Activated naive CD8-positive, alpha-beta T cell treated with anti-CD3 and anti-CD28 coated beads, Interleukin-2, amount 10 ng/mL, durations not matched to agents 7 days and 5 days (primary cell): ENCODE results near the gene FLYWCH1. TPM values are rescaled to one million over a fixed set of nuclear protein-coding genes. Genes with fewer than 3 reads are reported as not detected.

Source experiments
- ATAC-seq: fragments of 150-1000 bp; cut with Tn5 transposase; one replicate; pipeline ENCODE4 v1.10.0; 2021; ENCODE audit warnings: low read depth, moderate library complexity
- POLR2A ChIA-PET: fragments of 350-600 bp; sonication (Branson Sonifier 250); formaldehyde crosslinking; loops from one replicate; lab custom pipeline; 2021; ENCODE audit warnings: antibody characterized with exemption; lab: Charles Lee
- DNase-seq: peaks from one replicate; pipeline ENCODE4 v3.0.0; 2021
- H3K27ac Mint-ChIP-seq: one replicate; pipeline ENCODE4 v1.8.0; 2022; ENCODE audit warnings: mild to moderate bottlenecking, mixed read lengths
- H3K27me3 Mint-ChIP-seq: one replicate; pipeline ENCODE4 v1.8.0; 2022; ENCODE audit warnings: mild to moderate bottlenecking, moderate library complexity, mixed read lengths
- H3K36me3 Mint-ChIP-seq: one replicate; pipeline ENCODE4 v1.8.0; 2021; ENCODE audit warnings: mild to moderate bottlenecking, mixed read lengths
- H3K4me1 Mint-ChIP-seq: one replicate; pipeline ENCODE4 v1.8.0; 2021; ENCODE audit warnings: mixed read lengths
- H3K4me3 Mint-ChIP-seq: one replicate; pipeline ENCODE4 v1.8.0; 2022; ENCODE audit warnings: mild to moderate bottlenecking, moderate library complexity, mixed read lengths
- H3K9me3 Mint-ChIP-seq: one replicate; pipeline ENCODE4 v1.8.0; 2021; ENCODE audit warnings: mixed read lengths
- total RNA-seq, 2 experiments: library from RNA; stranded (reverse); gene quantifications; one replicate each; pipeline ENCODE4 v1.2.3, GENCODE V29; 2021

The FLYWCH1 gene
- total RNA-seq, 2 experiments from 2014 or later, result 65.5 to 69.7 TPM

DNA sequence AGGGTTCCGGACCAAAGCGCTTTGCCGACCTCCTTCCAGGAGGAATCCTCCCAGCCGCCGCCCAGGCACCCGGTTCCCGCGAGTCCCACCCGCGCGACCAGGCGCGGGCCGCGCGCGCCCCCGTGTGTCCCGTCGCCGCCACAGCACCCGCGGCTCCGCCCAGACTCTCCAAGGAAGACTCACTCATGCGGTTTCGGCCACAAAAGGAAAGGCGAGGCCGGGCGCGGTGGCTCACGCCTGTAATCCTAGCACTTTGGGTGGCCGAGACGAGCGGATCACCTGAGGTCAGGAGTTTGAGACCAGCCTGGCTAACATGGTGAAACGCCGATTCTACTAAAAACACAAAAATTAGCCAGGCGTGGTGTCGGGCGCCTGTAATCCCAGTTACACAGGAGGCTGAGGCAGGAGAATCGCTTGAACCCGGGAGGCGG, 72.0 kb downstream of the FLYWCH1 start:
- ATAC-seq (peak; percentile 32), DNase-seq (peak; percentile 79)
- no peaks in the 10 kb centered on the region for H3K9me3 Mint-ChIP-seq
- H3K4me3 Mint-ChIP-seq, result peak overlapping the region; percentile 55
- POLR2A ChIA-PET, result interaction anchor here (4.1 kb wide), 1 partner anchor 13 kb away, joined by 46 read pairs; the partner anchor contains the start of gene PAQR4
- peaks cover 6% of the 10 kb centered on the region for H3K27me3 Mint-ChIP-seq
- no peak overlapping the region for H3K27ac Mint-ChIP-seq
- no peaks in the 10 kb centered on the region for H3K36me3 Mint-ChIP-seq
- H3K4me1 Mint-ChIP-seq, result peaks cover 10% of the 10 kb centered on the region

GRCh38 chr16:2985462-2985861, 73.7 kb downstream of the FLYWCH1 start:
- Mint-ChIP-seq H3K36me3 (no peaks in the 10 kb centered on the region), H3K27ac (no peak overlapping the region), H3K9me3 (no peaks in the 10 kb centered on the region), H3K4me1 (peaks cover 8% of the 10 kb centered on the region), H3K27me3 (peaks cover 10% of the 10 kb centered on the region), H3K4me3 (no peak overlapping the region)
- DNase-seq (no peak), ATAC-seq (no peak)
- POLR2A ChIA-PET, result interaction anchor here (0.9 kb wide), 1 partner anchor 52 kb away, joined by 3 read pairs; no protein-coding TSS in a partner anchor

DNA sequence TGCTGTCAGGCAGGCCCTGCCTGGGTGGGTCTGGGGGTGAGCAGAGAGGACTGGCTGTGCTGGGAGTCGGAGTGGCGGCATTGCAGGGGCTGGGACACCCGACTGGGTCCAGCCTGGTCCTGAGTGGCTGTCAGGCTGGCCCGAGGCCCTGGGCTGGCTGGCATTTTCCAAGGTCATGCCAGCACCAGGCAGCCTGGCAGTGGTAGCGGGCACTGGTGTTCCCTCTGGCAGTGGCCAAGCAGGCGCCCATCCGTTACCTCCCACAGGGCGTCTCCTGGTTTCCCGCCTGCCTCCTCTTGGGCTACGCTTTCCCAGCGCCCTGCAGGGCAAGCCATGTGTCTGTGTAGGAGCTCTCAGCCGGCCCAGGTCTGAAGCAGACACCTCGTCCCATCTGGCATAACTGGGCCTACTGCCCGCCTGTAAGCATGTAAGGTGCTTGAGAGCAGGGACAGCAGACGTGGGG, 74.2 kb downstream of the FLYWCH1 start:
- POLR2A ChIA-PET, result no interaction called here
- H3K27ac Mint-ChIP-seq, result no peak overlapping the region
- DNase-seq (no peak), ATAC-seq (no peak)
- H3K4me1 Mint-ChIP-seq, result peaks cover 8% of the 10 kb centered on the region
- no peaks in the 10 kb centered on the region for H3K9me3 Mint-ChIP-seq
- no peak overlapping the region for H3K4me3 Mint-ChIP-seq
- no peaks in the 10 kb centered on the region for H3K36me3 Mint-ChIP-seq
- H3K27me3 Mint-ChIP-seq, result peaks cover 10% of the 10 kb centered on the region

DNA sequence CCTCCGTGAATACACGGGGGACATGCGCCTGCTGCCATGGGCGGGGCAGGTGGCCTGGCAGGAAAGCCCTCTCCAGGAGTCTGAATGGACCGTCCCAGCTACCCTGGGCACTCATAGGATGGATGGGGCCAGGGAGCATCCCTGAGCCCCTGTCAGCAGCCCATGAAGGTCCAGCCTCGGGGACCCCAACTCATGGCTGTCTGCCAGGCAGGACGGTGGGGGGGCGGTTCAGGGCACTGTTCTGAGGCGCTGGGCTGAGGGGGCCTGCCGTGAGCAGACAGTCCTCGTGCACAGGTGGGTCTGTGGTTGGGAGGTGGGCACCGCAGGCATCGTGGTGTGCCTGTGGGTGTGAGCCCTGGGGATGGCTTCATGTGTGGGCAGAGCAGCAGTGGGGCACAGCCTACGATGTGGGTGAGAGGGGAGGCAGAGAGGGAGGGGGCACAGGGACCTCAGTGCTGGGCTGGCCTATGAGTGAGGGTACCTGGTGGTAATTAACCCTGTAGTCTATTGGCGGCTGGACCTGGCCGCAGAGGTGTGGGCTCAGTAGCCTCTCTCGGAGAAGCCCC, 75.0 kb downstream of the FLYWCH1 start:
- Mint-ChIP-seq H3K27ac (no peak overlapping the region), H3K4me3 (no peak overlapping the region), H3K9me3 (no peaks in the 10 kb centered on the region), H3K36me3 (no peaks in the 10 kb centered on the region), H3K27me3 (peaks cover 10% of the 10 kb centered on the region), H3K4me1 (peaks cover 4% of the 10 kb centered on the region)
- POLR2A ChIA-PET, result no interaction called here
- DNase-seq (no peak), ATAC-seq (no peak)

DNA sequence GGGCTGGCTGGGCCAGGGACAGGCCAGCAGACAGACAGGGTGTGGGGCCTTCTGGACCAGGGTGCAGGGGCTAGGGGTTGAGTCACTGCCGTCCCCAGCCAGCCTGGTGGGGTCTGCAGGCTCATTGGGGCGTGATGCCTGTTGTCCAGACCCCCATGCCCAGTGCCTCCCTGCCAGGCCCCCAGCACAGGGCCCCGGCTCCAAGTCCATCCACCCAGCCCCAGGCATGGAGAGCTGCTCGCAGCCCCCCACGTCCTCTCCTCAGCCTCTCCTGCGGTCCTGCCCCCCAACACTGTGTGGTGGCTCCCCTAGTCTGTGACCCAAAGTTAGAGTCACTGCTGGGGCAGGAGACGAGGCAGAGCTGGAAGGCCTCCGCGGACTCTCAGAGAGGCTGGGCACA, 75.6 kb downstream of the FLYWCH1 start:
- no peaks in the 10 kb centered on the region for H3K9me3 Mint-ChIP-seq
- peaks cover 4% of the 10 kb centered on the region for H3K4me1 Mint-ChIP-seq
- no peak overlapping the region for H3K4me3 Mint-ChIP-seq
- DNase-seq, result no peak
- no peak overlapping the region for H3K27ac Mint-ChIP-seq
- H3K36me3 Mint-ChIP-seq, result no peaks in the 10 kb centered on the region
- ATAC-seq, result no peak
- POLR2A ChIA-PET, result no interaction called here
- peaks cover 10% of the 10 kb centered on the region for H3K27me3 Mint-ChIP-seq

DNA sequence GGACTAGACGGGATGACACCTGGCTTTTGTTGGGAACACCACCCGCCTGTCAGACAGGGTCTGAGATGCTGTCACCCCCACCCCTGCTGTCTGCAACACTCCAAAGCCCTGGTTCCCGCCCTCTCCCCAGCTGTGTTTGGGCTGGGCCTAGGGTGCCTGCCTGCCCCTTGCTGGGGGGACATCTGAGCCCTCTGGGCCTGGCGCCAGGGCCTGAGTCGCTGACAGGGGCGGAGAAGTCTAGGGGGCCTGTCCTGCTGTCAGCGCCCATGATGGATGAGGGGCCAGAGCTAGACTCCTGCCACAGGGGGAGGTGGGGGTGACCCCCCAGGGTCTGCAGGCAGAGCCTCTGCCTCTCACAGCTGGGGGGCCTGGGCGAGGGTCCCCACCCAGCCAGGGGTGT, 76.1 kb downstream of the FLYWCH1 start:
- no peak for DNase-seq
- Mint-ChIP-seq H3K4me3 (no peak overlapping the region), H3K27me3 (peaks cover 10% of the 10 kb centered on the region), H3K9me3 (no peaks in the 10 kb centered on the region), H3K27ac (no peak overlapping the region), H3K4me1 (peaks cover 4% of the 10 kb centered on the region), H3K36me3 (no peaks in the 10 kb centered on the region)
- ATAC-seq, result no peak
- POLR2A ChIA-PET, result no interaction called here

DNA sequence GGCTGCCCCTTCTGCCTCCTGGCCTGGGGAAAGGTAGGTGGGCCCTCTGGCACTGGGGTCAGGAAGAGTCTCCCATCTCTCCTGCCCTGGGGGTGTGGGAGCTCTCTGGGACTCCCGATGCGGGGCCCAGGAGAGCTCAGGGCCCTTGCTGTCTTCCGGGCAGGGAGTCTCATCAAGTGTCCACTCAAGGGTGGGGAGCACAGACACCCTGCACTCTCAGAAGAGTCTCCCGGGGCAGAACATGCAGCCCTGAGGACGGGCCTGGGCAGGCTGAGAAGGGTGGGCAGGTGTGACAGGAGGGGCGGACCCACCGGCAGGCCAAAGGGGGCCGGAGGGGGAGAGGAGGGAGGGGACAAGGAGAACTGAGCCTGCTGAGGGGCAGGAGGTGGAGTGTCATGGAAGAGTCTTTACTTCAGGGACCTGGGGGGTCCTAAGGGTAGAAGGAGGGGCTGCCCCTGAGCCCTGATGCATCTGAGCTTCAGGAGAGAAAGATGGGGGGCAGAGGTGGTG, 76.9 kb downstream of the FLYWCH1 start:
- ATAC-seq (no peak), DNase-seq (no peak)
- Mint-ChIP-seq H3K36me3 (no peaks in the 10 kb centered on the region), H3K4me3 (no peak overlapping the region), H3K27ac (no peak overlapping the region), H3K4me1 (peaks cover 4% of the 10 kb centered on the region), H3K9me3 (no peaks in the 10 kb centered on the region), H3K27me3 (peaks cover 7% of the 10 kb centered on the region)
- POLR2A ChIA-PET, result no interaction called here

- POLR2A ChIA-PET, result interaction anchor here (1.2 kb wide), 1 partner anchor 10 kb away, joined by 4 read pairs; no protein-coding TSS in a partner anchor
- Mint-ChIP-seq H3K27ac (no peak overlapping the region), H3K4me1 (no peaks in the 10 kb centered on the region), H3K27me3 (peaks cover 4% of the 10 kb centered on the region), H3K4me3 (no peak overlapping the region), H3K36me3 (no peaks in the 10 kb centered on the region), H3K9me3 (no peaks in the 10 kb centered on the region)
- no peak for ATAC-seq
- DNase-seq, result no peak
These were observed 79.2 kb downstream of the FLYWCH1 start for GRCh38 chr16:2990891-2991290.

- H3K4me3 Mint-ChIP-seq, result no peak overlapping the region
- H3K9me3 Mint-ChIP-seq, result no peaks in the 10 kb centered on the region
- no peak for DNase-seq
- H3K27ac Mint-ChIP-seq, result no peak overlapping the region
- no peak for ATAC-seq
- H3K36me3 Mint-ChIP-seq, result no peaks in the 10 kb centered on the region
- peaks cover 4% of the 10 kb centered on the region for H3K27me3 Mint-ChIP-seq
- H3K4me1 Mint-ChIP-seq, result no peaks in the 10 kb centered on the region
- POLR2A ChIA-PET, result interaction anchor here (1.2 kb wide), 1 partner anchor 11 kb away, joined by 4 read pairs; no protein-coding TSS in a partner anchor
These were observed 80.0 kb downstream of the FLYWCH1 start for GRCh38 chr16:2991566-2992261.

GRCh38 chr16:2992383-2993081, 80.8 kb downstream of the FLYWCH1 start:
- no peaks in the 10 kb centered on the region for H3K9me3 Mint-ChIP-seq
- ATAC-seq, result no peak
- no peak overlapping the region for H3K27ac Mint-ChIP-seq
- no peak overlapping the region for H3K4me3 Mint-ChIP-seq
- H3K36me3 Mint-ChIP-seq, result no peaks in the 10 kb centered on the region
- H3K27me3 Mint-ChIP-seq, result peaks cover 4% of the 10 kb centered on the region
- DNase-seq, result no peak
- POLR2A ChIA-PET, result no interaction called here
- no peaks in the 10 kb centered on the region for H3K4me1 Mint-ChIP-seq

DNA sequence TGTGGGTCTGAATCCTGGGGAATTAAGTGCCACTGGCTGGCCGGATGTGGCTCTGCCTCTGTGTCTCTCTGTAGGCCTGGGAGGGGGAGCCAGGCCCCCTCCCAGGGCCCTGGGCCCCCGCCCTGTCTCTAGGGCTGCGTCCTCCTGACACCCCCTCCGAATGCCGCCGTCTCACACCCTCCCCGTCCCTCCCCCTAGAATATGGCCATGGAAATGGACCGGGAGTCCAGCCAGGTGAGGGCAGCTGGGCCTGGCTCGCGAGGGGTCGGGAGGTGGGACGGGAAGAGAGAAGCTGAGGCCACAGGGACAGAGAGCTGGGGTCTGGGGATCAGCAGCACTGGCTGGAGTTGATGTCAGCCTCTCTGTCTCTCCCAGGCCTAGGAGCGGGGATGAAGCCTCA, 84.6 kb downstream of the FLYWCH1 start:
- ATAC-seq (no peak), DNase-seq (no peak)
- POLR2A ChIA-PET, result interaction anchor here (2.1 kb wide), 1 partner anchor 16 kb away, joined by 4 read pairs; the partner anchor contains the start of gene PKMYT1
- H3K36me3 Mint-ChIP-seq, result no peaks in the 10 kb centered on the region
- H3K9me3 Mint-ChIP-seq, result no peaks in the 10 kb centered on the region
- no peak overlapping the region for H3K27ac Mint-ChIP-seq
- H3K4me3 Mint-ChIP-seq, result no peak overlapping the region
- H3K27me3 Mint-ChIP-seq, result no peaks in the 10 kb centered on the region
- no peaks in the 10 kb centered on the region for H3K4me1 Mint-ChIP-seq

DNA sequence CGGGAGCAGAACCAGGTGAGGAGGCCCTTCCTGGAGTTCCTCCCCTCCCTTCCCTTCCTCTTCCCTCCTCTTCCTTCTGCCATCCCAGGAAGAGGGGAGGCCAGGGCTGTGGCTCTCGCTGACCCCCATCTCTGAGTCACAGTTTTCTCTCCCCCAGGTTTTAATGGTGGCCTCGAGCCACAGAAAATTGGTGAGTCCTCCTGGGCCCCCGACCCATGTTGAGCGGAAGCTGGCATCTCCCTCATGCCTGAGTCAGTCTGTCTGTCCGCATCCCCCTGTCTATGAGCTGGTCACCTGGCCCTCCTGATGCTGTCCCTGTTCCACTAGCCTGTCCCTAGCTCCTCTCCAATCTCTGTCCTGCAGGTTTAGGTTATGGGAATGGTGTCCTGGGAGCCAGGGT, 88.2 kb downstream of the FLYWCH1 start:
- Mint-ChIP-seq H3K27me3 (peaks cover 3% of the 10 kb centered on the region), H3K36me3 (no peaks in the 10 kb centered on the region), H3K4me1 (peaks cover 2% of the 10 kb centered on the region), H3K27ac (no peak overlapping the region), H3K4me3 (no peak overlapping the region), H3K9me3 (no peaks in the 10 kb centered on the region)
- DNase-seq (no peak), ATAC-seq (no peak)
- POLR2A ChIA-PET, result interaction anchor here (0.9 kb wide), 1 partner anchor 24 kb away, joined by 3 read pairs; the partner anchor contains the start of genes HCFC1R1 and THOC6

- ATAC-seq, result no peak
- Mint-ChIP-seq H3K27me3 (peaks cover 6% of the 10 kb centered on the region), H3K4me3 (no peak overlapping the region), H3K36me3 (no peaks in the 10 kb centered on the region), H3K27ac (no peak overlapping the region), H3K4me1 (peaks cover 3% of the 10 kb centered on the region), H3K9me3 (no peaks in the 10 kb centered on the region)
- DNase-seq, result no peak
- POLR2A ChIA-PET, result interaction anchor here (0.6 to 0.9 kb wide), 2 partner anchors 23 to 545 kb away, joined by 3 read pairs; partner anchors contain the start of genes HCFC1R1 and THOC6
These were observed 88.8 kb downstream of the FLYWCH1 start for GRCh38 chr16:3000540-3000939.
